ENCODE data around the gene CA12.

The CA12 gene

DNA sequence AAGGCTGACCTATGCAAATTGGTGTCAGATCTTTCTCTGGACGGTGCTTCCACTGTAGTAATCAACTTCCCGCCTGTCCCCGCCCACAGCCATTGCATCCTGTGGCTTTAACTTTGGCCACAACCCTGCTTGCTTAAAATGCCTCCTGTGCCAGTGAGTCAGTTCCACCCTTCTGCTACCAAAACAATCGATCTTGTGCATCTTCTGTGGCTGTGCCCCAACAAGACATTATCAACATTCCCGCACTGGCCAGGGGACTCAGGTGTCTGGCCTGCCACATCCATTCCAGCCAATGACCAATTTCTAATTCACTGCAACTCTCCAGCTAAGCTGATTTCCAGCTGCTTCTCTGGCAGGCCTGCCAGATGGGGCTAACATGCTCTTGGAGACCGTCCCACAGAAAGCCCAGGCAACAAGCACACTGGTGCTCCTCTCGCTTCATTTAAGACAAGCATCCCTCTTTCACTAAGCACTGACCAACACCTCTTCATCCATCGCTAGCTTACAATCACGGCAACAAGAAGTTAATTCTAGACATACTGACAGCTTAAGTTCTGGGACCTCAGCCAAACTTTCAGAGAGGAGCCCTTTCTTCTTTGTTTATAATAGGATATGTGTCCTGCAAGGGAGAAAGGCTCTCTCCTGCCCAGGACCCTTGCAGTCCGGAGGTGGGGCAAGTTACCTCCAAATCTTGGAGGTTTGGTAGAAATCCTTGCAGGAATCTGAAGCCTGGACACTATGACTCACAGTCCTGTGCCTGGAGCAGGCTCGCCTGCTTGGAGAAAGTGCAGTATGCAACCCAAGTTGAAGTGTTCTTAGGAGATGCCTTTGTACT is 6.7 kb downstream of the CA12 start:
- no peak for DNase-seq

DNA sequence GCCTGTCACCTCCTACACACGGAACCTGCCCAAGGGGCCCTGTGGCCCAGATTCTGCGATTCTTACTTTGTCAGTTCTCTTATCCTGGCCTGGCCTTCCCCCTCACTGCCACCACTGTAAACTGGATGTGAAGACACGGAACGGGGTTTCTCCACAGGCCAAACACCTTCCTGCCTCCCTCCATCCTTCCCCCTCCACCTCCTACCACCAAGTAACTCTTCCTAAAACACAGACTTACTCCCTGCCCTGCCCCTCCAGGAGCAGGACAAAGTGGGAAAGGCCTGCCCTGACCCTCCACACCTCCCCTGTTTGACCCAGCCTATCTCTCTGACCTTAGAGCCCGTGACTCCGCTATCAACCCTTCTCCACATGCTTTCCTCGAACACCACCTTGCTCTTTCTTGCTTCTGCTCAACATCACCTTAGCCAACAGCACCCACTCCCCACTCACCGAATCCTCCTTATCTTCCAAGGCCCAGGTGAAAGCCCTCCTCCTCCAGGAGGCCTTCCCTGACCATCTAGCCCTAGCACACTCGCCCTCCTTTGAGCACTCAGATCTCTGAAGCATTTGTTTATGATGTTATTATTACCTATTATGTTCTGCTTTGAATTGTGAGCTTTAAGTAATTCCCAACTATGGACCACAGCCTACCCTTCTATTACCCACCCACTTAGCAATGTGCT is 7.6 kb downstream of the CA12 start:
- DNase-seq = no peak

DNA sequence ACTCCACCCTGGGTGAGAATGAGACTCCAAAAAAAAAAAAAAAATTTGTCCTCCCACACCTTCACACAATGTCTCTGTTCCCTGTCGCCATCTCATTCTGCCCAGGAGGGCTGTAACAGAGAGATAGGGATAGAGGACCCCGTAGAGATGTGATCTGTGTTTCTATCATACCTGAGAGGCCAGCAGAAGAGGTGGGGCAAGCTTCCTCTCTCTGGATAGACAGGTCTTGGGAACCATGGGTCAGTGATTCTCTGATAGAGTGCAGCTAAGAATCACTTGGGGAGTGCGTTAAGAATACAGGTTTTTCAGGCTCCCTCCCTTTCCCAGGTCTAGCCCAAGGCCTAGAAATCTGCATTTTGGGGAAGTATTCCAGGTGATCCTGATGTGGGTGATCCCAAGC is 8.3 kb downstream of the CA12 start:
- DNase-seq = no peak

DNA sequence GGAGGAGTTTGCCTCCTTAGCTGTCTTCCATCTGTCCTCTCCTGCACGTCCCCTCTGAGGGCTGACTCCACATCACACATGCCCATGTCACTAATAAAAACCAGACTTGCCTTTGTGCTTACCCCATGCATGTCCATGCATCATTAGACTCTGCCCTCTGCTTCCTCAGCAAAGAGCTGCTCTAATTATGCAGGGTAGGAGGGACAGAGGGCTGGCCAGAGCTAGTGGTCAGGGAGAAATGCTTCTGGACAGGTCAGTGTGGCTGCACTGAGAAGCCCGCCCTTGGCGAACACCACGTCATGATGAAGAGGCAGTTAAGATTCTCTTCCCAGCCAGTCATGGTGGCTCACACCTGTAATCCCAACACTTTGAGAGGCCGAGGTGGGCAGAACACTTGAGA is 8.9 kb downstream of the CA12 start:
- no peak for DNase-seq

DNA sequence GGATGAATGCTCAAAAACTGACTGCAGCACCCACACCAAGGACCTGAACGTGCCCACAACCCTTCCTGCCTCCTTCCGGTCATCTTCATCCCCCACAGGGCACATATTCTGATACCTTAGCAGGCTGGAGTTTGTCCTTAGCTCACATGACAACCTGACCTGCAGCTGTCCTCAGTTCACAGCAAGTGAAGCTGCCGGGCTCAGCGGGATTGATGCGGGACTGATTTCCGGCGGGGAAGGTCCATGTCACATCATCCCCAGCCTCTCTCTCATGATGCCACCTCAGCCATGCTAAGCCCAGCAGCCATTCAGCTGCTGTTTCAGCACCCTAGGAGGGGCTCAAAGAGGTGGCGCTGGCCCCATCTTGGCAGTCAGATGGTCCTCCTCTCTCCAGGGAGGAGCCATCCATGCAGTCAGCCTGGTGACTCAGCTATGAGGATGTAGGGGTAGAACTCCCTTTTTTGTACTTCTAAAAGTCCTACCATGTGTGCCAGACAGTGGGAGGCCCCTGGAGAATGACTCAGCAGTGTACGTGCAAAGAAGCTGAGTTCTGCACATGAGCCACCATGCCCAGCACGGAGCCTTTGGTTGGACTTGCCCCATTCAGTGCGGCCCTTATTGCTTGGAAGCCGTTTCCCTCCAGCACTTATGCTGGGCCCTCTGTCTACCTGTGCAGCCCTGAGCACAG is 9.5 kb downstream of the CA12 start:
- no peak for DNase-seq

DNA sequence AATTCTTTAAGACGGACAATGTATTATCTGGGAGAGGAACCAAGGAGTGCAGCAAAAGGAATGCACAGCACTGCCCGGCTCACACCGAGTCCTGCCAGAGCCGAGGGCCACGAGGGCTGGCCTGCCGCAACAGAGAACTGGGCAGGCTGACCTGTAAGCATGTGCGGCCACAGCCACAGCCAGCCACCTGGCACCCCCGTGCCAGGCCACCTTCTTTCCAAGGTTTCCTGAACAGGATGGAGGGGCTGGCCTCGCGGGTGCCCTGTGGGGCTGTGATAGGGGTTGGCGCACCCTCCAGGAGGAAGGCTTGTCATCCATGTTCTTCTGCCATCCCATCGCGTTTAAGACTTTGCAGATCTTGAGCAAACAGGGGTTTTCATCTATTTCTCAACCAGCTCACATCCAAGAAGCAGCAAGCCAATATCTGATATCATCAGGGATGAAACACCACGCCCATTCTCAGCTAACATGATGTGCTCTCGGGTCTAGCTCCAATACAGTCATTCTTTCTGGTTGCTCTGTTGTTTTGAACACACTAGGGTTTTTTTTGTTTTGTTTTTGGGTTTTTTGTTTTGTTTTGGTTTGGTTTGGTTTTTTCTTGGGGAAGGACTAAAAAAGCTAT is 10.2 kb downstream of the CA12 start:
- DNase-seq = no peak

DNA sequence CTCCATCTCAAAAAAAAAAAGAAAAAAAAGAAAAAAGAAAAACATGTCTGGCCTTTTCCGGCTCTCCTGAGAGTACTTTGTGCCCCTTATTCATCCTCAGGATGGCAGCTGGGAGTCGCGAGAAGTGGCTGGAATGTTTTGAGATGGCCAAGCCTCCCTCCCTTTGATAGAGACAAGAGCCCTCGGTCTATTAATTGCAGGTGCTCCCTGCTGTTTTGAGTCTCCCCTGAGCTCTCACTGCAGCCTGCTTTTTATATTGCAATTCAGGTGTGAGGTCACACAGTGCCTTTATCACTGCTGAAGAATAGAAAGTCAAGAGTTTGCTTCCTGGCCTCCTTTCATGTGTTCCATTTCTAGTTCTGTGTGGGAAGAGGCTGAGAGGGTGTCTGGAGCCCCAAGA is 10.9 kb downstream of the CA12 start:
- no peak for DNase-seq

DNA sequence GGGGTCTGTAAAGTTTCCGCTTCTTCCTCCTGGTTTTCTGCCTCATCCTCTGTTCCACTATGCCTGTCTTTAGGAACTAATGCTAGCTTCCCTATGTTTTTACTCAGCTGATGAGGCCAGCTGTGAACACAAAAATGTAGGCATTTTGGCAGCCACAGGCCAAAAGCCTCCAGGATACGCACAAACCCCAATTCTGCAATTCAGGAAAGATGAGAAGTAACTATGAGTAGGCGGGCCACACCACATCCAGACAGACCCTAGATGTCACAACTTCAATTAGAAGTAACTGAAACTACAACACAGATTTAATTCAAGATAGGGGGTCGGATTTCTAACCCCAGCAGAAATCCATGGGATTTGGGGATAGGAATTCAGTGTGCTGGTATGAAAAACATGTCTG is 11.9 kb downstream of the CA12 start:
- no peak for DNase-seq

DNA sequence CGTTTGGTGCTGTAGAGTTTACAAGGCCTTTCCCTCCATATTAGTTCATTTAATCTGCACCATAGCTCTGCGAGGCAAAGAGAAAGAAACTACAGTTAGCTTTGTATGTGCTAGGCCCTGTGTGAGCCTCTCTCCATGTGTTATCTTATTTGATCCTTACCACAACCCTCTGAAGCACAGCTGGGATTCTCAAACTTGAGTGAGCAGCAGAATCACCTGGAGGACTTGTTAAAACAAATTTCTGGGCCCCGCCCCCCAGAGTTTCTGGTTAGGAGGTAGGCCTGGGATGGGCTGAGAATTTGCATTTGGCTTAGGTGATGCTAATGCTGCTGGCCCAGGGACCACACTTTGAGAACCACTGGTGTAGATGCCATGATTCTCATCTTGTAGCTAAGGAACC is 12.3 kb downstream of the CA12 start:
- DNase-seq = no peak

DNA sequence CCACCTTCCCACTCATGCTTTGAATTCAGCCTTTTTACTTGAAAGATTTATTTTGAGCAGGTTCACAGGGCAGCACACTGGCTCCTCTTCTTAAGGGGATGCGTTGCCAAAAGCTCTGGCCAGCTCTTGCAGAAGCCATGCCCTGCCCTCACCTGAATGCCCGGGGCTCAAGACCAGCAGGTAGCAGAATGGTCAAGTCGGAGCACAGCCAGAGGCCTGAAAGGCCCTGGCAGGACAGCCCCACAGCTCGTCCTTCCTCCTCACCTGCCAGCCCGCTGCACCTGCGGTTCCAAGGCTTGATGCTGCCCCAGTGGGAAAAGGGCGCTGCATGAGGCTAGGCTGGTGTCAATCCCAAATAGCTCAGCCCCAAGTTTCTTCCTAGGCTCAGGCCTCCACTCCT is 13.1 kb downstream of the CA12 start:
- no peak for DNase-seq

DNA sequence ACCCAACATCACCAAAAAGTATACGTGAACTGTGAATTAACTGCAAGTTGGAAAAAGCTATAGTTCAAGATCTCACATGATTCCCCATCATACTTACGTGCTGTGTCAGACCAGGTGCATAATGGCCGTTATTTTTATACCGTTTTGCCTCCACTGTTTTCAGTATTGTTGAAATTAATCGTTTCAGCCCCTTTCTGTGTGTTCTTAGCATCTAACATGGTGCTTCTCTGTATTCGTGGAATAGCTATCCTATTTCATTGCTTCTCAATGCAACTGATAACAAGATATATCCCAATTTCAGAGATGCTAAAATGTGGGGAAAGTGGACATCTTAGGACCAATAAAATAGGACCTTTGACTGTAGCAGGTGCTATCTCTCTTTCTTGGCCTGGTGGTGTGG is 13.7 kb downstream of the CA12 start:
- DNase-seq = no peak

DNA sequence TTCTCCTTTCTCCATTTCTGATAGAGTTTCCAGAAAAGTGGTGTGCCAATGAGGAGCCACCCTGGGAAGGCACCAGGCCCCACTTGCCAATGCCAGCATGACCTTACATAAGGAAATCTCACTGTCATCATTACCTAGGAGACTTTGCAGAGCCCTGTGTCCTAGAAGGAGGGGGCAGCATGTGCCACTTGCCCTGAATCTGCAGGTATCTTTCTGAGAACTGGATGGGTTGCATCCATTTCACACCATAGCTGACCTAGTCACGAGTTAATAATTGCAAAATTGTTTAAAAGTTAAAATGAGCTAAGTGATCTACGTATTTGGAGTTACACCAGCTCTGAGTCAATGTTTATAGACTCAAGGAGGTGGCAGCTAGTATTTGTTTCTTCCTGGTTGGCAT is 14.3 kb downstream of the CA12 start:
- DNase-seq = no peak

DNA sequence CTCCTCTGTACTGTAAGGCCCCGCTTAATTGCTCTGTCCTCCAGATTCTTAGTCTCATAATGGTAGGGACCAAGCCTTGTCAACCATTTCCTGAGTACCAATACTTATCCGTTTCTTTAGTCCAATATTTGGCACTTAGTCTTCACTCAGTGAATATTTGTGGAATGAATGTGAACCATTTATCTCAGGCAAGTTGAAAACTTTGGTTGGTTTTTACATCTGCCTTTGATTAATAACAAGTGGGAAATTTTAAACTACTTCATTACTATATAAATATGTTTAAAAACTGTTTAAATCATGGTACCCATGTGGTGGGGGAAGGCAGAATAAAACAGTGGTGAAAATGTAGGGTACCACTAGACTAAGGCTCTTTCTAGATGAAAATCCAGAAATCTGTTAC is 15.2 kb downstream of the CA12 start:
- no peak for DNase-seq

DNA sequence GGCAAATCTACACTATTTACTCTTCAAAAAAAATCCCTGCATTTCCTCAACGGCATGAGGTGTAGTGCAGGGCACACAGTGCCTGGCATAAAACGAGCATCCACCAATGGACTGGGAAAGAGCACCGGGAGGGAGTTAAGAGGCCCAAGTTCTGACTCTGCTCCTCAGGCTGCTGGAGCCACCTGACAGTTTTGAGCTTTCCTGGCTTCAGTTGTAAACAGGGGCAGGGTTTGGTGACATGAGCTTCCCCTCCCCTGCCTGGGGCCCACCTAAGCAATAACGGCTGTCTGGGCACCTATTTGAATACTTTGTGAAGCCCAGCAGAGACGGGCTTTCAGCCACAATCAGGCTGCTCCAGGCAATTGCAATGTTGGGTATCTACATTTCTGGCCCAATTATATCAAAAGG is 16.4 kb downstream of the CA12 start:
- no peak for DNase-seq

DNA sequence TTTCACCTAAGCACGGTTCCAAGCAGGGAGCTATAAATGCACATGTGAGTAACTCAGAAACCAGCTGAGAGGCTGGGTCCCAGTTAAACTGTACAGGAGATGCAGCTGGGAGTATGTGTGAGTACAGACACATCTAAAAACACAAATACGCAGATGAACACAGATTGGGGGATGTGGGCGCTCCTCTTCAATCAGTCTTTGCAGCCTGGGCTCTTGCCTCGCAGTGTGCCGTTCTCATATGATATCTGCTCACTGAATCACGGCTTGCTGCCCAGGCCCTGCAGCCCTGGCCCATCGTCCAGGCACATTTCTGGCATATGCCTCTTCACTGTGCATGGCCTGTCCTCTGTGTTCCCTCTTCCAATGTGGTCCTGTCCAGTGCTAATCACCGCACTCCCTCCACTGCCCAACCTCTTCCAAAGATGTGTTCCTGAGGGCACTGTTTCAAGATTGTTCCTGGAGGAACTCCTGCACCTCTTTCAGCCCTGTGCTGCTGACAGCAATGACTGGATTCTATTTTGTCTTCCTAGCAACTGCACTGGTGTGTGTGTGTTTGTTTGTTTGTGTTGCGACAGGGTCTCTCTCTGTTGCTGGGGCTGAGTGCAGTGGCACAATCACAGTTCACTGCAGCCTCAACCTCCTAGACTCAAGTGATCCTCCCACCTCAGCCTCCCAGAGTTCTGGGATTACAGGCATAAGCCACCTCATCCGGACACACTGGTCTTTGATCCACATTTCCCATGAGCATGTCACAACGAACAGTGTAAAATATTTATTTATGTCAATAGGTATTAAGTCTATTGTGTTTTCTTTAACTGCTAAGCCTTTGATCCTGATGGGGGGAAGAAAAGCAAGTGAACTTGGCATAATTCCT is 17.0 kb downstream of the CA12 start:
- no peak for DNase-seq

DNA sequence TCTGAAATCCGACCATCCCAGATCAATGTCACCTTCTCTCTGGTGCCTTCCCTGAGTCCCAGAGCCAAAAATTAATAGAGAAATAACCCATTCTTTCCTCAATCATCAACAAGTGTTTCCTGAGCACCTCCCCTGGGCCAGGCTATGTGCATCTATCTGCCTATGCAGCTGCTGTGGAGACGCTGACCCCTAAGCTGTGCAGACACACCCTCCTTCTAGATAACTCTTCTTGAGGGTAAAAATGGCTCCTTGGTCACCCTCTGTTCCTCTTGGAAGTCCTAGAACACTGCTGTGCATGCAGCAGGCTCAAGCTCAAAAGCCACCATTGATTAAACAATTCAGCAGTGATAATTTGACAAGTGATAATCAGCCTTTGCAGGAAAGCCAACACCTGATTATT is 18.4 kb downstream of the CA12 start:
- no peak for DNase-seq

DNA sequence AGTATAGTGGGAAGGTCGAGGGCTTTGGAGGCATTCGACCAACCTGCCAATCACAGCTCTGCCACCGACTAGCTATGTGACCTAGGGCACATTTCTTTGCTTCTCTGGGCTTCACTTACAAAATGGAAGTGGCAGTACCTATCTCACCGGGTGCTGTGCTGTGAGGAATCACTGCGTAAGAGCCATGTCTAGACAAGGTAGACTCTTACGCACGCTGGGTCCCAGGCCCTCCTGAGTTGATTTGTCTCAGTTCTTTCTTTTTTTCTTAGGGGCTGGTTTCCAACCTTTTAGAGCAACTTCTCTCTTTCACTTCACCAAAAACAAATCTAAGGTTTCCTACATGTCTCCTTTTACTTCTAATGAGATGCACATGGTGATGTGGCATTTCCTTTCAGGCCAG is 18.8 kb downstream of the CA12 start:
- no peak for DNase-seq

DNA sequence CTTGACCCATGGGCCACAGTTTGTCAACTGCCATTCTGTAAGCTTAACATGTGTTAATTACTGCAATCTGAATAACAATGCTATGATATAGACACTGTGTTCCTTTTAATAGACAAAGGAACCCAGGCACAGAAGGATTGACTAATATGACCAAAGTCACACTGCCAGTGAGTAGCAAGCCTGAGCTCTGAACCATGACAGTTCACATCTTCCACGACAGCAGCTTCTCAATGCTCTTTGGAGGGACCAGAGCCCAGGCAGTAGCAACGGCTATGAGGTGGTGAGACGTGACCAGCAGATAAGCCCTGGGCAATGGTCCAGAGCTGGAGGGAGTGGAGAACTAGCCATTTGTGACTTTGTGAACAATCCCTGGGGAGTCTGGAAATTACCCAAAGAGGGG is 19.4 kb downstream of the CA12 start:
- no peak for DNase-seq

DNA sequence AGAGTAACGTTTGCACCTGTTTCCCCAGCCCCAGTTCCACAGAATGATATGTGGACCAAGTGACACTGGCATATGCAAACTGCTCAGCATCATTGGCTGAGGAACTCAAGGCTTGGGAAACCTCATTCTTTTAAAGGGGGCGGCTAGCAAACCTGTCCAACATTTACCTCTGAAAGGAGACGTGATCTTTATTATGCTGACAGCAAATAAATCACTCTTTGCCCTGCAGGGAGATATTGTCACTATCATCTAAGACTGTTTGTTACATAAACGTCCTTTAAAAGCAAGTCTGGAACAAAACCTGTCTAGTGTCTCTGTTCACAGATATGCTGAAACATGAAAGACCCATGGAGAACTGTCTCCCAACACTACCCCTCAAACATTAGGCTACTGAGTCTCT is 21.5 kb downstream of the CA12 start:
- DNase-seq = no peak

DNA sequence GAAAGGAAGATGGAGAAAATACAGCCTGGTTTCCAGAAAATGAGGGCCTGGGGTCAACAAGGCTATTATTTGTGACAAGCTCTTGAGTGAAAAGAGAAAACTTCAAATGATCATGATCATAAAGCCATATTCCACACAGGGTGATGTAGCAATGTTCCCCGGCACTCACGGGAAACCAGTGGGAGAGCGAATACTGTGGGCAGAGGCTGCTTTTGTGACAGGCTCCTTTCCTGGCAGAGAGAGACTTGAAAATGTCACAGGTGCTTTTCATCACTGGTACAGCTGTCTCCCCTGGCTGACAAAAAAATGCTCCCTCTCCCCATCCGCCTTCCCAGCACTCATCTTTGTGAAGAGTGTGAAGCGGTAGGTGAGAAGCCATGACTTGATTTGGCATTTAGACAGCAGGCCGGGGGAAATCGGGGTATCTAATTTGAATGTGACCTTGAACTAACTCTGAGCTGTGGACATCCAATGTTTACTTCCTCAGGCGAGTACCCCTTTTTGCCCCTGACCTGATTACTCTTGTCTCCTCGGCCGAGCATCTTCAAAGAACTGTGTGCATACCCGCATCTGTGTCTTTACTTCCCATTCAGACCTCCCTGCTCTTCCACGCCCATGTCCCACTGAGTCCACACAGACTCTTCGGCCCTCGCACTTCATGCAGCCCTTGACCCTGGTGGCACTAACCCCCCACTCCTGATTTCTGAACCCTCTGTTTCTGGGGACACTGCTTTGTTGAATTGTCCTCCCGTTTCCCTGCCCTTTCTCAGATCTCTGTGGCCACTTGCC is 23.2 kb downstream of the CA12 start:
- DNase-seq = no peak

DNA sequence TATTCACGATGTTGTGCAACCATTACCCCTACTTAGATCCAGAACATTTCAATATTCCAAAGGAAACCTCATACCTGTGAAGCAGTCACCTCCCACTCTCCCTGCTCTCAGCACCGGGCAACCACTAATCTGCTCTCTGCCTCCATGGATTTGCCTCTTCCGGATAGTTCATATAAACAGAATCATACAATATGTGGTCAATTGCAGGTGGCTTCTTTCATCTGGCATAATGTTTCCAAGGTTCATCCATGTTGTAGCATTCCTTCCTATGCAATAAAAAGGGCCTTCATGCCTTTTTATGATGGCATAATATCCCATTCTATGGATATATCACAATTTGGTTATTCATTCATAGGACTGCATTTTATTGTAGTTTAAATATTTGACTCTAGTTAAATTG is 23.9 kb downstream of the CA12 start:
- no peak for DNase-seq

DNA sequence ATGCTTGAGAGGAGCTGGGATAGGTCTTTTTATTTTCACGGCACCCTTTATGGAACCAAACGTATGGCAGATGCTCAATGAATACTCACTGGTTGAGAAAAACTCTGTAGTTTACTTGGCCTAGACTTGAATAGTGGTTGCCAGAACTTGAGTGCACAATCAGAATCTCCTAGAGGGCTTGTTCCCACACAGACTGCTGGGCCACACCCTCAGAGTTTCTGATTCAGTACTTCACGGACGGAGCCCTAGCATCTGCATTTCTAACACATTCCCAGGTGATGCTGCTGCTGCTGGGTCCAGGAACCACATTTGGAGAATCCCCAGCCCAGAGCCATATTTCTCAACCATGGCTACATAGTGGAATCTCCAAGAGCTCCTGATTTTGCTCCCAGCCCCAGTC is 24.6 kb downstream of the CA12 start:
- no peak for DNase-seq
